NOMO-1 treated with DMSO at 0.1 percent for 48 hours (cell line): ENCODE results near the gene TEX13A.

ENCODE experiments used
- DNase-seq: peaks from one replicate; lab custom pipeline; 2025; ENCODE audit not compliant: unreplicated experiment; lab: John Stamatoyannopoulos, UW

The TEX13A gene

GRCh38 chrX:105179644-105180043, 40.9 kb downstream of the TEX13A start:
- DNase-seq, result no peak

- DNase-seq, result no peak
Measured at GRCh38 chrX:105173071-105173470, 47.4 kb downstream of the TEX13A start.
